HepG2 (cell line): ENCODE data around the gene LMOD3.

ENCODE experiments used
- CERS6 ChIP-seq: sonication (generic); formaldehyde crosslinking; IDR thresholded peaks from 2 replicates; pipeline ENCODE4 v1.5.0; 2020; ENCODE audit warnings: missing genetic modification reagents
- CTCF ChIP-seq: sonication (generic); formaldehyde crosslinking; IDR thresholded peaks from 2 replicates; pipeline ENCODE4 v1.5.0; 2020; ENCODE audit warnings: mild to moderate bottlenecking, missing genetic modification reagents, moderate library complexity
- FOSL2 ChIP-seq: sonication (generic); formaldehyde crosslinking; IDR thresholded peaks from 2 replicates; pipeline ENCODE4 v1.4.0; 2020; ENCODE audit warnings: missing genetic modification reagents
- SMARCE1 ChIP-seq: fragments of 450-650 bp; IDR thresholded peaks from 2 replicates; pipeline ENCODE4 v1.6.1; 2017; ENCODE audit warnings: borderline replicate concordance
- TCF12 ChIP-seq, 2 experiments: fragments of 450-650 bp in 1 of 2; sonication (generic) in 1 of 2; formaldehyde crosslinking in 1 of 2; IDR thresholded peaks; 2 replicates each; pipeline versions ENCODE4 v1.6.1 to v1.8.0; 2017 to 2022; ENCODE audit warnings: antibody characterized with exemption in 1 of 2, mild to moderate bottlenecking in 1 of 2, missing genetic modification reagents in 1 of 2, moderate library complexity in 1 of 2
- U2AF1 ChIP-seq: fragments of 200-400 bp; formaldehyde crosslinking; optimal IDR thresholded peaks from 2 replicates; pipeline ENCODE3; 2017; ENCODE audit warnings: mild to moderate bottlenecking, low read depth, low read length
- ZNF292 ChIP-seq: sonication (generic); formaldehyde crosslinking; IDR thresholded peaks from 2 replicates; pipeline ENCODE4 v1.8.1; 2022; ENCODE audit warnings: mild to moderate bottlenecking, low read depth, missing genetic modification reagents, borderline replicate concordance

GRCh38 chr3:69118555-69118954, 3.8 kb downstream of the LMOD3 start:
- TF ChIP-seq CTCF (no peak), TCF12 (IDR thresholded peaks at IDR 0.05) (no peak), TCF12 (CRISPR knock-in tag; IDR thresholded peaks at IDR 0.05) (no peak), U2AF1 (no peak), SMARCE1 (no peak), ZNF292 (CRISPR knock-in tag) (no peak), FOSL2 (no peak), CERS6 (CRISPR knock-in tag) (no peak)
